Gastrocnemius medialis (tissue), 4 donors: ENCODE results near the gene ANKRD55. TPM values are rescaled to one million over a fixed set of nuclear protein-coding genes. Genes with fewer than 3 reads are reported as not detected.
A peak's percentile ranks its signal among the peaks of the same experiment; 100 is the strongest.

Experiments
- ATAC-seq, 2 donors: fragments of 150-250 bp; one replicate each; pipeline ENCODE4 v1.9.1; 2016
- DNase-seq, 2 donors: peaks; one replicate each; pipeline ENCODE4 v3.0.0-alpha.2; 2019
- H3K27ac ChIP-seq, 4 donors: fragments of 200-600 bp; sonication (generic); 1 replicate in 1 of 4; 2 replicates in 3 of 4; pipeline ENCODE4 v1.5.1; 2016 to 2018; ENCODE audit warnings: mild to moderate bottlenecking in 2 of 4, moderate library complexity in 1 of 4
- H3K27me3 ChIP-seq, 3 donors: fragments of 200-600 bp; sonication (generic) in 2 of 3; 1 replicate in 1 of 3; 2 replicates in 2 of 3; pipeline versions ENCODE4 v1.5.1 to v1.6.0; 2016 to 2019; ENCODE audit warnings: mild to moderate bottlenecking in 1 of 3, moderate library complexity in 1 of 3
- H3K36me3 ChIP-seq, 2 donors: fragments of 200-600 bp; sonication (generic) in 1 of 2; one replicate each; pipeline ENCODE4 v1.5.1; 2017 to 2018
- H3K4me1 ChIP-seq, 2 donors: fragments of 200-600 bp; sonication (generic) in 1 of 2; one replicate each; pipeline ENCODE4 v1.5.1; 2016 to 2017; ENCODE audit warnings: mild to moderate bottlenecking in 2 of 2
- H3K4me3 ChIP-seq, 4 donors: fragments of 200-600 bp; sonication (generic) in 3 of 4; 1 replicate in 1 of 4; 2 replicates in 3 of 4; pipeline ENCODE4 v1.5.1; 2016 to 2019; ENCODE audit warnings: mild to moderate bottlenecking in 2 of 4
- H3K9me3 ChIP-seq, 3 donors: fragments of 200-600 bp; sonication (generic) in 2 of 3; 1 replicate in 1 of 3; 2 replicates in 2 of 3; pipeline ENCODE4 v1.5.1; 2016 to 2019
- POLR2A ChIP-seq, 2 donors: fragments of 450-650 bp; IDR thresholded peaks; one replicate each; pipeline ENCODE4 v1.6.1; 2017; ENCODE audit warnings: antibody characterized with exemption in 2 of 2, mild to moderate bottlenecking in 2 of 2, moderate library complexity in 2 of 2
- in situ Hi-C, 4 donors: fragments of 200-750 bp; cut with MboI; loops; one replicate each; pipeline versions ENCODE4 v1.15.0 to v1.8.0; 2017; ENCODE audit warnings: low sequenced_read_pairs in 4 of 4
- intact Hi-C: fragments of 100-400 bp; cut with DNase I; formaldehyde crosslinking; loops from one replicate; pipeline ENCODE4 v1.15.1; 2023; ENCODE audit warnings: low total_unique reads
- total RNA-seq, 4 donors: library from RNA; depleted of rRNA; stranded (reverse); fragments of >200 nt; gene quantifications; one replicate each; pipeline versions ENCODE4 v1.1.0 to v1.2.3, GENCODE V29; 2016
- TF ChIP-seq, protein P1 (sequence below), 5 experiments: fragments of 450-650 bp in 3 of 5; fragments of 200-600 bp in 2 of 5; sonication (generic) in 2 of 5; IDR thresholded peaks in 4 of 5; conservative IDR thresholded peaks in 1 of 5; 1 replicate in 4 of 5; 2 replicates in 1 of 5; pipeline ENCODE4 v1.5.1; 2016 to 2019; ENCODE audit warnings: antibody characterized with exemption in 5 of 5, mild to moderate bottlenecking in 3 of 5, moderate library complexity in 3 of 5

The ANKRD55 gene
- total RNA-seq, 4 donors from 2014 or later, result not detected

DNA sequence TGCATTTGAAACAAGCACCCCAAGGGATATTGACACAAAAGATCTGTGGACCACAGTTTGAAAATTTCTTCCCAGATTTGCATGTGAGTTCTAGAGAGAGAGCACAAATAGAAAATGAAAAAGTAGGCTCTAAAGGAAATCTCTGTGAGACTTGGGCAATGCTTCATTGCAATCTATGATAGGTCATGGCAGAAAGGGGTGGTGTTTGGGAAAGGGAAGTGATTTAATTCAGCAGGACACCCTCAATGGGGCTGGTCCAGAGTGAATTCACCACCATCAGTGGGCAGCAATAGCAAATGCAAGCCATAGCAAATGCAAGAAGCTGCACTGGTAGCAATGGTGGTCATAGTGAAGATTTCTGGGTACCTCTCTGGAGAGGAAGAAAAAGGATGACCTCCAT, 58.1 kb downstream of the ANKRD55 start:
- no peaks in the 10 kb centered on the region for H3K9me3 ChIP-seq
- no peak overlapping the region for H3K4me3 ChIP-seq
- TF ChIP-seq, protein P1, sequence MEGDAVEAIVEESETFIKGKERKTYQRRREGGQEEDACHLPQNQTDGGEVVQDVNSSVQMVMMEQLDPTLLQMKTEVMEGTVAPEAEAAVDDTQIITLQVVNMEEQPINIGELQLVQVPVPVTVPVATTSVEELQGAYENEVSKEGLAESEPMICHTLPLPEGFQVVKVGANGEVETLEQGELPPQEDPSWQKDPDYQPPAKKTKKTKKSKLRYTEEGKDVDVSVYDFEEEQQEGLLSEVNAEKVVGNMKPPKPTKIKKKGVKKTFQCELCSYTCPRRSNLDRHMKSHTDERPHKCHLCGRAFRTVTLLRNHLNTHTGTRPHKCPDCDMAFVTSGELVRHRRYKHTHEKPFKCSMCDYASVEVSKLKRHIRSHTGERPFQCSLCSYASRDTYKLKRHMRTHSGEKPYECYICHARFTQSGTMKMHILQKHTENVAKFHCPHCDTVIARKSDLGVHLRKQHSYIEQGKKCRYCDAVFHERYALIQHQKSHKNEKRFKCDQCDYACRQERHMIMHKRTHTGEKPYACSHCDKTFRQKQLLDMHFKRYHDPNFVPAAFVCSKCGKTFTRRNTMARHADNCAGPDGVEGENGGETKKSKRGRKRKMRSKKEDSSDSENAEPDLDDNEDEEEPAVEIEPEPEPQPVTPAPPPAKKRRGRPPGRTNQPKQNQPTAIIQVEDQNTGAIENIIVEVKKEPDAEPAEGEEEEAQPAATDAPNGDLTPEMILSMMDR (IDR thresholded peaks at IDR 0.05 in 4 of 5, conservative IDR thresholded peaks at IDR 0.05 in 1 of 5), result no peak
- no peak for TF ChIP-seq POLR2A (IDR thresholded peaks at IDR 0.05)
- intact Hi-C loops, result loop anchor here (5.0 kb wide), 1 partner anchor 98 kb away; no protein-coding TSS in a partner anchor
- ATAC-seq (no peak), DNase-seq (no peak)
- H3K27ac ChIP-seq, result peak overlapping the region in 2 of 4 donors; percentile 29 to 42
- H3K27me3 ChIP-seq, result no peaks in the 10 kb centered on the region
- in situ Hi-C loops, result loop anchor here in 2 of 4 donors (25.0 kb wide), 2 partner anchors 188 to 238 kb away; partner anchors contain the start of gene IL6ST (in 1 of the 2)
- H3K36me3 ChIP-seq, result no peaks in the 10 kb centered on the region
- peaks cover 0 to 14% of the 10 kb centered on the region in 2 donors for H3K4me1 ChIP-seq

DNA sequence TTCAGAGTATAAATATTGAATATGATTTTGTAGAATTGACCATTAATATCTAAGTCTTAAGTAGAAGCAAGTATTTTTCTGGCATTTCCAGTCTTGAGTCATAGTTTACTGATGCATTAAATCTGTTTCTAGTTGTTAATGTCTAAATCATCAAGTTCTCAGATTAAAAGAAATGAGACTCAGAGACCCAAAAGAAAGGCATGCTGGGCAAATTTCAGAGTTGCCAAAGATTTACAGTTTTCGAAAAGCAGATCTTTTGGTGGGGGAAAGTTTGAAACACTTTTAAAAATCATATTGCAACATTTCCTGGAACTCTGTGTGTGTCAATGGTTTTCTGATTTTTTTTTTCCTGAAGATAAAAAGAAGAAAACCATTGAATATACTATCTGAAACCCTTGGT, 60.9 kb downstream of the ANKRD55 start:
- DNase-seq (no peak), ATAC-seq (no peak)
- TF ChIP-seq, protein P1 (IDR thresholded peaks at IDR 0.05 in 4 of 5, conservative IDR thresholded peaks at IDR 0.05 in 1 of 5), result no peak
- TF ChIP-seq POLR2A (IDR thresholded peaks at IDR 0.05), result no peak
- H3K4me1 ChIP-seq, result peaks cover 4 to 14% of the 10 kb centered on the region in 2 donors
- no peaks in the 10 kb centered on the region for H3K9me3 ChIP-seq
- no peak overlapping the region for H3K27ac ChIP-seq
- H3K27me3 ChIP-seq, result no peaks in the 10 kb centered on the region
- no peaks in the 10 kb centered on the region for H3K36me3 ChIP-seq
- intact Hi-C loops, result no loop called here
- in situ Hi-C loops, result no loop called here
- H3K4me3 ChIP-seq, result no peak overlapping the region

DNA sequence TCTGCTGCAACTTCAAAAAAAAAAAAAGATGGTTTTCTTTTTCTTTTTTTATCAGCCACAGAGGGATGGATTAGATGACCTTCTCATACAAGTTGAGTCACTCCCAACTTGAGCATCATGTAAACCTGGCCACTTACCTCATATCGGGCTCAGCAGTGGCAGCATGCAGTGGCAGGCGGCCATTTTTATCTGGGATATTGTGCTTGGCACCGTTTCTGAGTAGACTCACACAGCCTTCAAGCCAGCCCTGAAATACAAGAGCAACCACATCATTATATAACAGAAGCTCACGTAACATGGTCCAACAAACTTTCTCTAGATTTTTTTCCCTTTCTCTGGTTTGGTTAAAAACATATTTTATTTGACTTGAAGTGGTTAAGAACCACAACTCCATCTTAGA, 62.6 kb downstream of the ANKRD55 start:
- H3K9me3 ChIP-seq, result no peaks in the 10 kb centered on the region
- peaks cover 4 to 9% of the 10 kb centered on the region in 2 donors for H3K4me1 ChIP-seq
- in situ Hi-C loops, result no loop called here
- H3K27ac ChIP-seq, result no peak overlapping the region
- TF ChIP-seq, protein P1 (IDR thresholded peaks at IDR 0.05 in 4 of 5, conservative IDR thresholded peaks at IDR 0.05 in 1 of 5), result no peak
- no peak for TF ChIP-seq POLR2A (IDR thresholded peaks at IDR 0.05)
- no peak for ATAC-seq
- DNase-seq, result no peak
- intact Hi-C loops, result no loop called here
- H3K4me3 ChIP-seq, result no peak overlapping the region
- no peaks in the 10 kb centered on the region for H3K27me3 ChIP-seq
- no peaks in the 10 kb centered on the region for H3K36me3 ChIP-seq

DNA sequence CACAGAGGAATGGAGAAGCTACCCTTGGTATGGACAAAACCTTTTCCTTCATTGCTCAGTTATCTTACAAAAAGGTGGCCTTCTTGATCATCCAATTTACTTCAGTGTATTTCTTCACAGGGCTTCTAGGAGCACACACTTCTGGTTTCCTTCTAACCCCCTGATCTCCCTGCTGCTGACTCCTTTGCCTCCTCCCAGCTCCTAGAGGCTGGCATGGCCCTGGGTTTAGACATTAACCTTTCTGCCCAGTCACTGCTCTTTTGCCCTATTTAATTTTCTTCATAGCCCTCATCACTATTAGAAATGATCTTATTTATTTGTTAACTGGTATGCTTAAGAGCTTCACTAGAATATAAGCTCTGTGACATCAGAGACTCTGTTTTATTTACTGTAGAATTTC, 63.2 kb downstream of the ANKRD55 start:
- no peaks in the 10 kb centered on the region for H3K36me3 ChIP-seq
- no peak overlapping the region for H3K27ac ChIP-seq
- intact Hi-C loops (no loop called here), in situ Hi-C loops (no loop called here)
- no peaks in the 10 kb centered on the region for H3K9me3 ChIP-seq
- no peaks in the 10 kb centered on the region for H3K27me3 ChIP-seq
- DNase-seq (no peak), ATAC-seq (no peak)
- H3K4me1 ChIP-seq, result peaks cover 4 to 5% of the 10 kb centered on the region in 2 donors
- H3K4me3 ChIP-seq, result no peak overlapping the region
- TF ChIP-seq POLR2A (IDR thresholded peaks at IDR 0.05), result no peak
- TF ChIP-seq, protein P1 (IDR thresholded peaks at IDR 0.05 in 4 of 5, conservative IDR thresholded peaks at IDR 0.05 in 1 of 5), result no peak

DNA sequence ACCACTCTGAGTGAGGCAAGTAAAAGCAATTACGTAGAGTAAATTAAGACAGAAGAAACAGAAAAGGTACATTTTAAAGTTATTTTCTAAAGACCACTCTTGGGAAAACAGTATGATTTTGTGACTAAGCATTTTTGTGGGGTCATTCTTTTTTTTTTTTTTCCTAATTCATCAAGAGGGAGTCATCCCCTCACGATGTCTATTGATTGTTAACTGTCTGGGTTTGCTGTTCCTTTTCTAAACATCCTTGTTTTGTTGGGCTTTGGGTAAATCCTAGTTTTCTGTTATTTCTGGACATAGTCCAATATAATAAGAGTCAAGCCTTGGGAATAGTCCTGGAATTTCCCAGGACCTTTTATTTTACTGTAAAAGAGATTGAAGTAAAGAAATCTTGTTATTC, 63.8 kb downstream of the ANKRD55 start:
- Histone ChIP-seq H3K4me1 (peaks cover 3 to 4% of the 10 kb centered on the region in 2 donors), H3K4me3 (no peak overlapping the region), H3K9me3 (no peaks in the 10 kb centered on the region), H3K36me3 (no peaks in the 10 kb centered on the region), H3K27me3 (no peaks in the 10 kb centered on the region), H3K27ac (no peak overlapping the region)
- intact Hi-C loops (no loop called here), in situ Hi-C loops (no loop called here)
- DNase-seq (no peak), ATAC-seq (no peak)
- TF ChIP-seq POLR2A (IDR thresholded peaks at IDR 0.05), result no peak
- TF ChIP-seq, protein P1 (IDR thresholded peaks at IDR 0.05 in 4 of 5, conservative IDR thresholded peaks at IDR 0.05 in 1 of 5), result no peak
